SK-N-MC (cell line): ENCODE measurements around the gene HECTD4.

Experiments used
- EZH2 ChIP-seq: fragments of 200-600 bp; sonication (generic); IDR thresholded peaks from one replicate; pipeline ENCODE4 v1.6.1; 2017; ENCODE audit warnings: antibody characterized with exemption
- POLR2AphosphoS5 ChIP-seq: IDR thresholded peaks from 2 replicates; pipeline ENCODE4 v1.6.1; 2012; ENCODE audit warnings: mild to moderate bottlenecking, low read depth, low read length, borderline replicate concordance

- TF ChIP-seq POLR2AphosphoS5 (no peak), EZH2 (no peak)
These were observed 61.0 kb downstream of the HECTD4 start for GRCh38 chr12:112321245-112321644.
